Measurements from ENCODE around the gene DIPK2B. TPM values are rescaled to one million over a fixed set of nuclear protein-coding genes. Genes with fewer than 3 reads are reported as not detected.

DIPK2B gene
- total and polyA plus RNA-seq, 5 donors, result 4.1 to 10.9 (median 8.4) TPM

DNA sequence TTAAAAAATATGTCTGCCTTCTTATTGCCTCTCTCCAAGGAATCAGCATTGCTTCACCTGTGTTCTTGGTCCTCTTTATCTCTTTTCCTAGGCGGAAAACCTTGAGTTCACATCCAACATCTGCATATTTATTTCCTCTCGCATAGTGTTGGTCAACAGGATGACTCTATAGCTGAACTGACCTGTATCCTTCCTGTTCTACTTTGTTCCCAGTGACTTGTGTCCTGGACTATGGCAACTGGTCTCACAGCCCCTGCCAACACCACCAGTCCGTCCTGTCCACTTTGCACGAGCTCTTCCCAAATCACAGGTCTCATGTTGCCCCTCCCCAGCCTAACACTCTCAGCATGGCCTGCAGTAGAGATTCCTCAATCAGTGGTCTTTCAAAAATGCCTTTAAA lies 2.0 kb downstream of the DIPK2B start:
- ATAC-seq (peak in 1 of 2 donors; percentile 40), DNase-seq (no peak)
- Histone ChIP-seq H3K9me3 (ENCODE audit: control insufficient read depth, low read length) (no peaks in the 10 kb centered on the region), H3K4me3 (ENCODE audit: low read length) (peak overlapping the region; percentile 37), H3K4me1 (ENCODE audit: control insufficient read depth, insufficient read depth, low read length) (no peaks in the 10 kb centered on the region), H3K27ac (ENCODE audit: low read length) (no peak overlapping the region), H3K27me3 (ENCODE audit: control insufficient read depth, insufficient read depth) (no peaks in the 10 kb centered on the region)
- intact Hi-C loops (cut with DNase I), result no loop called here
- 60% methylated on average over 4 of the region's 4 CpGs for WGBS

DNA sequence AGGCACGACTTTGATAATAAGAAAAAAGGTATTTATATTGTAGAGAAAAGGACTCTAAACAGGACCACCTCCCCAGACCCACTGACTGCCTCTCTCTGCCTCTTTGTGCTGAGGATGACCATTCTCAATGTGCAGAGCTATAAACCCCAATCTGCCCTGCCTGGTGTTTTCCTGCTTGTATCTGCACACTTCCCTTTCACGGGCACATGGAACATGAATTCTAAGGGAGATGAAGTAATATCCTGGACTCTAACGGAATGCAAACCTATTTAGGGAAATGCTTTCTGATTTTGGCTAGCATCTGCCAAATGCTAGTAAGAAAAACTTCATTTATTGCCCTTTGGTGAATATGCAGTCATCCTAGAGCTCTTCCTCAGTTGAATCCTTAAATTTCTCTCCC lies 2.4 kb downstream of the DIPK2B start:
- Histone ChIP-seq H3K27ac (ENCODE audit: low read length) (no peak overlapping the region), H3K4me1 (ENCODE audit: control insufficient read depth, insufficient read depth, low read length) (no peaks in the 10 kb centered on the region), H3K27me3 (ENCODE audit: control insufficient read depth, insufficient read depth) (no peaks in the 10 kb centered on the region), H3K9me3 (ENCODE audit: control insufficient read depth, low read length) (no peaks in the 10 kb centered on the region), H3K4me3 (ENCODE audit: low read length) (no peak overlapping the region)
- ATAC-seq, result no peak
- no peak for DNase-seq
- WGBS, result 27% methylated on average over 3 of the region's 3 CpGs
- intact Hi-C loops (cut with DNase I), result no loop called here

DNA sequence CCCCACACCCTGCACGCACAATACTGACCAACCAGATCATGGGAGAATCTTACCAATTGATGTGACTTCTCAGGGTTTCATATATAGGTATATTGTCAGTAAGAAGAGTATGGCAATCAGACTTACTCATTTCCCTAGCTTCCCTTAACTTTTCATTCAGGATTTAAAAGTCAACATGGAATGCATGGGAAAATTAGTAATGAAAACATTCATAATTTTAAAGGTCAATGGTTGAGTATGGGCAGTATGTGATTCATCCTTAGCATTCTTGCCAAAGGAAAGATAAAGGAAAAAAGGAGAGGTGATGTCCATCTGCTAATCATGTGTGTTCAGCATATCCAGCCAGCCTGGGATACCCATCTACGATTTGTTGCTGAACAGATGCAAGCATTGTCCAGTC lies 4.0 kb downstream of the DIPK2B start:
- 80% methylated on average over 2 of the region's 2 CpGs for WGBS
- no peak overlapping the region for H3K4me3 ChIP-seq (ENCODE audit: low read length)

DNA sequence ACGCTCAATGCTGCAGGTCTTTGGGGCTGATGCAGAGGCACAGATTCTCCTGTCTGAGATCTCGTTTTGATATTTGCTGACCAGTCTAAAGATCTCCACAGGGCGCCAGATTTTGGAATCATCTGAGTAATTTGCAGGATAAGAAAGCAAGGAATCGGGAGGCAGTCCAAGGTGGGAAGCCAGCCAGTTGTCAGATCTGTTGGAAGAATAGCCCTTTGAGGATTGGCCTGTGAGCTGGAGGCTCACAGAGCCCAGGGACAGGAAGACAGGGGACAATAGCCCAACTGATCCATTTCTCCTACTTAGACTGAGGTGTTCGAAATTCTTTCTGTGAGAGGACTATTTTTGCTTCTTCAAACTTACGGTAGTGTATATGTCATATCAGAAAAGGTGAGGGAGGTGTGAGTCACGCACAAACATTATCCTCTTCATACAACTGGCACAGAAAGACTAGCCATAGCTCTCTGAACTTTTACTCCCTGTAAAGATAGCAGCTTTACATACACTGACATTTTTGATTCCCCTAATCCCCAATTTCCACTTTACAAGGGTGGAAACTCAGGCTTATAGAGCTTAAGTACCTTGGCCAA lies 8.8 kb downstream of the DIPK2B start:
- no peaks in the 10 kb centered on the region for H3K27me3 ChIP-seq (ENCODE audit: control insufficient read depth, insufficient read depth)
- H3K4me1 ChIP-seq (ENCODE audit: control insufficient read depth, insufficient read depth, low read length), result no peaks in the 10 kb centered on the region
- no peak overlapping the region for H3K4me3 ChIP-seq (ENCODE audit: low read length)
- intact Hi-C loops (cut with DNase I), result no loop called here
- DNase-seq, result no peak
- no peaks in the 10 kb centered on the region for H3K9me3 ChIP-seq (ENCODE audit: control insufficient read depth, low read length)
- H3K27ac ChIP-seq (ENCODE audit: low read length), result no peak overlapping the region
- ATAC-seq, result no peak
- WGBS, result 46% methylated on average over 7 of the region's 7 CpGs

More for the DNA sequence above, 4.0 kb downstream of the DIPK2B start:
- Histone ChIP-seq H3K27ac (ENCODE audit: low read length) (no peak overlapping the region), H3K27me3 (ENCODE audit: control insufficient read depth, insufficient read depth) (no peaks in the 10 kb centered on the region), H3K4me1 (ENCODE audit: control insufficient read depth, insufficient read depth, low read length) (no peaks in the 10 kb centered on the region), H3K9me3 (ENCODE audit: control insufficient read depth, low read length) (no peaks in the 10 kb centered on the region)
- DNase-seq (no peak), ATAC-seq (no peak)
- intact Hi-C loops (cut with DNase I), result no loop called here

- WGBS, result 60% methylated on average over 8 of the region's 8 CpGs
- H3K27ac ChIP-seq (ENCODE audit: low read length), result no peak overlapping the region
- H3K4me1 ChIP-seq (ENCODE audit: control insufficient read depth, insufficient read depth, low read length), result no peaks in the 10 kb centered on the region
- H3K27me3 ChIP-seq (ENCODE audit: control insufficient read depth, insufficient read depth), result no peaks in the 10 kb centered on the region
- no peak for DNase-seq
- intact Hi-C loops (cut with DNase I), result no loop called here
- ATAC-seq, result no peak
- H3K4me3 ChIP-seq (ENCODE audit: low read length), result no peak overlapping the region
- H3K9me3 ChIP-seq (ENCODE audit: control insufficient read depth, low read length), result no peaks in the 10 kb centered on the region
These were observed 9.3 kb downstream of the DIPK2B start for GRCh38 chrX:45191383-45191782.

- no peaks in the 10 kb centered on the region for H3K4me1 ChIP-seq (ENCODE audit: control insufficient read depth, insufficient read depth, low read length)
- WGBS, result 22% methylated on average over 6 of the region's 6 CpGs
- H3K4me3 ChIP-seq (ENCODE audit: low read length), result peak overlapping the region; percentile 40
- H3K9me3 ChIP-seq (ENCODE audit: control insufficient read depth, low read length), result no peaks in the 10 kb centered on the region
- intact Hi-C loops (cut with DNase I), result loop anchor here in 1 of 4 donors (5.0 kb wide), 1 partner anchor 1230 kb away; no protein-coding TSS in a partner anchor
- DNase-seq, result no peak
- no peak overlapping the region for H3K27ac ChIP-seq (ENCODE audit: low read length)
- ATAC-seq, result no peak
- H3K27me3 ChIP-seq (ENCODE audit: control insufficient read depth, insufficient read depth), result no peaks in the 10 kb centered on the region
These were observed 12.9 kb downstream of the DIPK2B start for GRCh38 chrX:45187731-45188130.

DNA sequence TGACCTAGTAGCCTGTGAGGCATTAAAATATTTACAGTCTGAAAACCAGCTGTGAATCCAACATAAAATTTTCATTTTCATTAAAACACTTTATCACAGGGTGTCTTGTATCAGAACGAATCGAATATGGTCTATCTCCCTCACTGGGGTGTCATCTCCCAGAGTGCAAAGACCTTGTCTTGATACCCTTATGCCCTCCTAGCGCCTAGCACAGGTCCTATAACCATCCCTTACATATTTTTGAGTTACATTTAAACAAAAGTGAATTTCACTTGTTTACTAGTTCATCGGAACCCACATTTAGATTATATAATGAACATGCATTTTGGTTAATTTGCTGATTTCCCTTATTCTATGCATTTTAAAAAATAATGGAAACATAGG lies 14.0 kb downstream of the DIPK2B start:
- H3K27me3 ChIP-seq (ENCODE audit: control insufficient read depth, insufficient read depth), result no peaks in the 10 kb centered on the region
- H3K27ac ChIP-seq (ENCODE audit: low read length), result no peak overlapping the region
- DNase-seq (no peak), ATAC-seq (no peak)
- H3K4me1 ChIP-seq (ENCODE audit: control insufficient read depth, insufficient read depth, low read length), result no peaks in the 10 kb centered on the region
- WGBS, result 30% methylated on average over 4 of the region's 4 CpGs
- no peaks in the 10 kb centered on the region for H3K9me3 ChIP-seq (ENCODE audit: control insufficient read depth, low read length)
- intact Hi-C loops (cut with DNase I), result loop anchor here in 1 of 4 donors (5.0 kb wide), 1 partner anchor 1229 kb away; no protein-coding TSS in a partner anchor
- H3K4me3 ChIP-seq (ENCODE audit: low read length), result no peak overlapping the region

DNA sequence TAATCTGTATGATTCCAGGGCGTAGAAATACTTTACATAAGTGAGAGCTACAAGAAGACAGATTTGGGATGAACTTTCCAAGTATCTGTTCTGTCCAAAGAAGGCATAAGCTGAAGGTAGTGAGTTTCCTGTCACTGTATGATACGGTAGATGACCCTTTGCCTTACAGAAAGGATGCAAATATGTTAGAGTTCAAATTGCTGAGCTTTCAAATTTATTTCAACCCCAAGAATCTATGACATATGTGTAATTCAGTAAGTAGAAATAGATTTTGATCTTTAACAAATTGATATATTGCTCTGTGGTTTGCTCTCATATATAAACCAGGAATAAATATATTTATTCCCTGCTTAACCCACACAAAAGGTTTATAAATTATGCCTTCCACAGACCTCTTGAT lies 16.5 kb downstream of the DIPK2B start:
- 87% methylated on average over 2 of the region's 2 CpGs for WGBS
- DNase-seq (no peak), ATAC-seq (no peak)
- H3K4me3 ChIP-seq (ENCODE audit: low read length), result no peak overlapping the region
- no peaks in the 10 kb centered on the region for H3K4me1 ChIP-seq (ENCODE audit: control insufficient read depth, insufficient read depth, low read length)
- no peaks in the 10 kb centered on the region for H3K9me3 ChIP-seq (ENCODE audit: control insufficient read depth, low read length)
- H3K27ac ChIP-seq (ENCODE audit: low read length), result no peak overlapping the region
- intact Hi-C loops (cut with DNase I), result no loop called here
- no peaks in the 10 kb centered on the region for H3K27me3 ChIP-seq (ENCODE audit: control insufficient read depth, insufficient read depth)

DNA sequence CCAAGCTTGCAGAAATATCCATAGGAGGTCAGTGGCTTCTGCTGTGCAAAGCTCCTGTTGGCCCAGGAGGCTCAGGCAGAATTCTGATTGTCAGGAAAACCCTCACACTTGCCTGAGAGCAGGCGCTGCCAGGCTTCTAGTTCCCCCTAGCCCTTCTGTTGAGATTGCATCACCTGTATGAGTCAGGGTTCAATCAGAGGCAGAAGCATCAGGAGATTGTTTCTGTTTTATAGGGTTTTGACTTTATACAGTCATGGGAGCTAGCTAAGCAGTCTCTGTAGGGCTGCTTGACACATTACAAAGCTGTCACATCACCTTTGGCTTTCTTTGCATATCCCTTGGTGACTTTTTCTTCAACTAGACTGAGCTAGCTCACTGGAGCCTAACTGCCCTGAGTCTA lies 27.8 kb downstream of the DIPK2B start:
- ATAC-seq, result no peak
- intact Hi-C loops (cut with DNase I), result no loop called here
- Histone ChIP-seq H3K27ac (ENCODE audit: low read length) (no peak overlapping the region), H3K27me3 (ENCODE audit: control insufficient read depth, insufficient read depth) (no peaks in the 10 kb centered on the region), H3K9me3 (ENCODE audit: control insufficient read depth, low read length) (no peaks in the 10 kb centered on the region), H3K4me1 (ENCODE audit: control insufficient read depth, insufficient read depth, low read length) (no peaks in the 10 kb centered on the region), H3K4me3 (ENCODE audit: low read length) (no peak overlapping the region)
- 86% methylated on average over 1 of the region's 1 CpG for WGBS
- no peak for DNase-seq

DNA sequence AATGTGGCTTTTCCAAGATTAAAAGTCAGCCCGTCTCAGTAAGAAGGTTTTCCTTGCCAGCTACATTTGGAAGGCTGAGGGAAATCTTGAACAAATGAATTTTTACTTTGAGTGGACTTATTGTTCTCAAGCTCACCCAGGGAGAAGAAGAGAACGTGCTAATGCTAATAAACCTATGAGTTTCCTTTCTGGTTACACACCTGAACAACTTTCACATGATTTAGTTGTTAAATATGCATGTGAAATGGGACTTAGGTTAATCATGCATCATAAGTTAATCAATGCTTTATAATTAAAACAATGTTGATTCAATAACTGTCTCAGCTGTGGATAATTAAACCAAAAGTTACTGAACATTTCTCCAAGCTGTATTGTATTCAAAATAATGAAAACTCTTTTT lies 33.9 kb downstream of the DIPK2B start:
- Histone ChIP-seq H3K27ac (ENCODE audit: low read length) (no peak overlapping the region), H3K4me3 (ENCODE audit: low read length) (no peak overlapping the region), H3K4me1 (ENCODE audit: control insufficient read depth, insufficient read depth, low read length) (peaks cover 4% of the 10 kb centered on the region), H3K27me3 (ENCODE audit: control insufficient read depth, insufficient read depth) (no peaks in the 10 kb centered on the region), H3K9me3 (ENCODE audit: control insufficient read depth, low read length) (no peaks in the 10 kb centered on the region)
- intact Hi-C loops (cut with DNase I), result no loop called here
- ATAC-seq (no peak), DNase-seq (no peak)
- WGBS, result 51% methylated on average over 2 of the region's 2 CpGs

DNA sequence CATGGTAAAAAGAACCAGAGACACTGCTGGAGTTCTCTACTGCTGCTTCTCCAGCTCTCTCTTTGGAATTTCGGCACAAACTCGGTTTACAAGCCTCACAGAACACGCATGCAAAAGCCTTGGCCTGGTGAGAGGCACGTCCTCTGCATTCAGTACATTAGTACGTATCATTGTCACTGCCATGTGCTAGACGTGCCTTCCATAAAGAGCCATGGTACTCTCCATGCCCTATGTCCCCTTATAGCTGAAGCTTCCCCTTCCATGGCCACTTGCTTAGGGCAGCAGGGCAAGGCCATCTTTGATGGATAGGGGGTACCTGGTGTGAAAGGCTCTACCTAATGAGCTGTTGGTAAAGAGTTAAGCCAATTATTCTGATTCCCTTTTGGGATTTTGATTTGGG lies 35.0 kb downstream of the DIPK2B start:
- Histone ChIP-seq H3K4me3 (ENCODE audit: low read length) (no peak overlapping the region), H3K27me3 (ENCODE audit: control insufficient read depth, insufficient read depth) (no peaks in the 10 kb centered on the region)
- WGBS, result over 99% methylated on average over 6 of the region's 6 CpGs

DNA sequence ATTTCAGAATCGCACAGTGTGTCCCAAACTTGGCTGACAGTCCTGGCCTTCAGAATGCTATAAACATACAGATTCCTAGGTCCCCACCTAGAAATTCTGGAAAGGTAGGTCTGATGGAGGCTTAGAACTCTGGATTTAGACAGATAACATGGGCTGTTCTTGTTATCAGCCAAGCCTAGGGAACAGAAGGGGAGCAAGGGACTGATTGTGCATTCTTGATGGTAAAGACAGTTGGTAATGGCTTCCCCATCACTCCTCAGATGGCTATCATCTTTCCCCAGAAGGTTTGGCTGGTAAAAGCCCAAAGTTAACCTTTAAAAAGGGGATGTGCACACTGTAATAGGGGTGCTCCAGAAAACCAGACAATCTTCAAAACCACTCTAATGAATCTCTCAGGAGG lies 35.7 kb downstream of the DIPK2B start:
- peaks cover 4% of the 10 kb centered on the region for H3K4me1 ChIP-seq (ENCODE audit: control insufficient read depth, insufficient read depth, low read length)
- WGBS, result 100% methylated on average over 1 of the region's 1 CpG
- H3K27ac ChIP-seq (ENCODE audit: low read length), result no peak overlapping the region
- H3K27me3 ChIP-seq (ENCODE audit: control insufficient read depth, insufficient read depth), result no peaks in the 10 kb centered on the region
- DNase-seq (no peak), ATAC-seq (no peak)
- no peak overlapping the region for H3K4me3 ChIP-seq (ENCODE audit: low read length)
- no peaks in the 10 kb centered on the region for H3K9me3 ChIP-seq (ENCODE audit: control insufficient read depth, low read length)
- intact Hi-C loops (cut with DNase I), result no loop called here

More for the DNA sequence above, 35.0 kb downstream of the DIPK2B start:
- DNase-seq (no peak), ATAC-seq (no peak)
- Histone ChIP-seq H3K4me1 (ENCODE audit: control insufficient read depth, insufficient read depth, low read length) (peaks cover 4% of the 10 kb centered on the region), H3K27ac (ENCODE audit: low read length) (no peak overlapping the region), H3K9me3 (ENCODE audit: control insufficient read depth, low read length) (no peaks in the 10 kb centered on the region)
- intact Hi-C loops (cut with DNase I), result no loop called here
